Measurements from ENCODE around the gene GPD2. TPM values are rescaled to one million over a fixed set of nuclear protein-coding genes. Genes with fewer than 3 reads are reported as not detected.

GPD2 gene
- polyA plus RNA-seq, 1 donor from 2014 or later = 3.5 TPM

DNA sequence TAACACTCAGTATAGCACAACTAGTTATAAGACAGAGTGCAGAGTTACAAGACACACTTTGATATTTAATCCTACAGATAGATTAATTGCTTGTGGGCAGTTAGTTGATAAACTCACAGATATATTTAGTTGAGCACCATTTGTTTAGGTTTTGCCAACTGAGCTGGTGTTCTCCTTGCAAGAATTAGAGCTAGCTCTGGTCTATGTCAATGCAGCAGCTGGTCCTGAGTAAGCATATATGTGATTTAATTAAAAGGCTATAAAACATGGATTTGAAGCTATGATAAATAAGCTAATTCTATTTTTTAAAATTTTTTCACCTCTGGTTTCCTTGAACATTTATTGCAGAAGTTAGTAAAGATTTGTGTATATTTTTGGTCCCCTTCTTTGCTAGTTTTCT is 35.6 kb downstream of the GPD2 start:
- H3K27ac ChIP-seq (ENCODE audit: low read length) = no peak overlapping the region
- no peaks in the 10 kb centered on the region for H3K79me2 ChIP-seq (replicated peaks; ENCODE audit: insufficient read depth, low read length)
- no peak overlapping the region for H3K4me3 ChIP-seq (ENCODE audit: low read length)
- no peaks in the 10 kb centered on the region for H3K36me3 ChIP-seq (ENCODE audit: insufficient read depth, low read length)
- no peaks in the 10 kb centered on the region for H3K9me2 ChIP-seq (ENCODE audit: insufficient read depth, low read length)
- TF ChIP-seq EP300 (conservative IDR thresholded peaks at IDR 0.05; ENCODE audit: poor library complexity, severe bottlenecking) (no peak), CTCF (IDR thresholded peaks at IDR 0.05; ENCODE audit: poor library complexity, severe bottlenecking) (no peak), MXI1 (conservative IDR thresholded peaks at IDR 0.05; ENCODE audit: poor library complexity, severe bottlenecking) (no peak), POLR2AphosphoS5 (IDR thresholded peaks at IDR 0.05) (no peak), EZH2 (IDR thresholded peaks at IDR 0.05; ENCODE audit: borderline replicate concordance, insufficient read depth, low read length, poor library complexity, severe bottlenecking) (no peak), TAF1 (IDR thresholded peaks at IDR 0.05; ENCODE audit: low read depth) (no peak)
- TF ChIP-seq, protein P1, sequence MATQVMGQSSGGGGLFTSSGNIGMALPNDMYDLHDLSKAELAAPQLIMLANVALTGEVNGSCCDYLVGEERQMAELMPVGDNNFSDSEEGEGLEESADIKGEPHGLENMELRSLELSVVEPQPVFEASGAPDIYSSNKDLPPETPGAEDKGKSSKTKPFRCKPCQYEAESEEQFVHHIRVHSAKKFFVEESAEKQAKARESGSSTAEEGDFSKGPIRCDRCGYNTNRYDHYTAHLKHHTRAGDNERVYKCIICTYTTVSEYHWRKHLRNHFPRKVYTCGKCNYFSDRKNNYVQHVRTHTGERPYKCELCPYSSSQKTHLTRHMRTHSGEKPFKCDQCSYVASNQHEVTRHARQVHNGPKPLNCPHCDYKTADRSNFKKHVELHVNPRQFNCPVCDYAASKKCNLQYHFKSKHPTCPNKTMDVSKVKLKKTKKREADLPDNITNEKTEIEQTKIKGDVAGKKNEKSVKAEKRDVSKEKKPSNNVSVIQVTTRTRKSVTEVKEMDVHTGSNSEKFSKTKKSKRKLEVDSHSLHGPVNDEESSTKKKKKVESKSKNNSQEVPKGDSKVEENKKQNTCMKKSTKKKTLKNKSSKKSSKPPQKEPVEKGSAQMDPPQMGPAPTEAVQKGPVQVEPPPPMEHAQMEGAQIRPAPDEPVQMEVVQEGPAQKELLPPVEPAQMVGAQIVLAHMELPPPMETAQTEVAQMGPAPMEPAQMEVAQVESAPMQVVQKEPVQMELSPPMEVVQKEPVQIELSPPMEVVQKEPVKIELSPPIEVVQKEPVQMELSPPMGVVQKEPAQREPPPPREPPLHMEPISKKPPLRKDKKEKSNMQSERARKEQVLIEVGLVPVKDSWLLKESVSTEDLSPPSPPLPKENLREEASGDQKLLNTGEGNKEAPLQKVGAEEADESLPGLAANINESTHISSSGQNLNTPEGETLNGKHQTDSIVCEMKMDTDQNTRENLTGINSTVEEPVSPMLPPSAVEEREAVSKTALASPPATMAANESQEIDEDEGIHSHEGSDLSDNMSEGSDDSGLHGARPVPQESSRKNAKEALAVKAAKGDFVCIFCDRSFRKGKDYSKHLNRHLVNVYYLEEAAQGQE (IDR thresholded peaks at IDR 0.05; ENCODE audit: borderline replicate concordance) = no peak
- H2AFZ ChIP-seq (ENCODE audit: low read depth, low read length) = no peak overlapping the region
- no peaks in the 10 kb centered on the region for H3K9me3 ChIP-seq (ENCODE audit: low read length)
- H4K20me1 ChIP-seq (ENCODE audit: insufficient read depth) = no peaks in the 10 kb centered on the region
- H3K9ac ChIP-seq (ENCODE audit: low read length) = no peak overlapping the region
- no peak overlapping the region for H3K4me2 ChIP-seq (ENCODE audit: low read length)
- H3K27me3 ChIP-seq (ENCODE audit: insufficient read depth, low read depth, low read length) = no peaks in the 10 kb centered on the region
- no peaks in the 10 kb centered on the region for H3F3A ChIP-seq (ENCODE audit: insufficient read depth, low read length, poor library complexity, severe bottlenecking)

DNA sequence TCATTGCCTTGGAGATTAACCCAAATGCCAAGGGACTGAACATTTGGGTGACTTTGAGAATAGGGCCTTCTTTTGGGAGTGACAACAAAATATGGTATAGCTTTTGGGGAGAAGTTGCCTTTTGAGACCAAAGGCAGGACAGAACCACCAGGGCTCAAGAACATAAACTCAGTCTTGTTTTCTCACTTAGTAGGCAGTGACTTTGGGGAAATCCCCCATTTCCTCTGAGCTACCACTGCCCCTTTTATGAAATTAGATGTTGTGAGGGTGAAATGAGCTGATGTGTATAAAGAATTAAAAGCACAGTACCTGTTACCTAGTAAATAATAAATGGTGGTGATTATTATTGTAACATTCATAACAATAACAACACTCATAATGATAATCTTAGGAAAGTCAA is 36.5 kb downstream of the GPD2 start:
- no peak overlapping the region for H3K4me3 ChIP-seq (ENCODE audit: low read length)
- no peaks in the 10 kb centered on the region for H3F3A ChIP-seq (ENCODE audit: insufficient read depth, low read length, poor library complexity, severe bottlenecking)
- H3K9ac ChIP-seq (ENCODE audit: low read length) = no peak overlapping the region
- H3K36me3 ChIP-seq (ENCODE audit: insufficient read depth, low read length) = no peaks in the 10 kb centered on the region
- H3K27me3 ChIP-seq (ENCODE audit: insufficient read depth, low read depth, low read length) = no peaks in the 10 kb centered on the region
- no peaks in the 10 kb centered on the region for H4K20me1 ChIP-seq (ENCODE audit: insufficient read depth)
- no peaks in the 10 kb centered on the region for H3K79me2 ChIP-seq (replicated peaks; ENCODE audit: insufficient read depth, low read length)
- no peak overlapping the region for H3K27ac ChIP-seq (ENCODE audit: low read length)
- H2AFZ ChIP-seq (ENCODE audit: low read depth, low read length) = no peak overlapping the region
- no peak overlapping the region for H3K4me2 ChIP-seq (ENCODE audit: low read length)
- no peaks in the 10 kb centered on the region for H3K9me3 ChIP-seq (ENCODE audit: low read length)
- no peak for TF ChIP-seq POLR2AphosphoS5 (IDR thresholded peaks at IDR 0.05)
- no peak for TF ChIP-seq TAF1 (IDR thresholded peaks at IDR 0.05; ENCODE audit: low read depth)
- no peak for TF ChIP-seq EZH2 (IDR thresholded peaks at IDR 0.05; ENCODE audit: borderline replicate concordance, insufficient read depth, low read length, poor library complexity, severe bottlenecking)
- H3K9me2 ChIP-seq (ENCODE audit: insufficient read depth, low read length) = no peaks in the 10 kb centered on the region

- Histone ChIP-seq H3K9me2 (ENCODE audit: insufficient read depth, low read length) (no peaks in the 10 kb centered on the region), H3F3A (ENCODE audit: insufficient read depth, low read length, poor library complexity, severe bottlenecking) (no peaks in the 10 kb centered on the region), H2AFZ (ENCODE audit: low read depth, low read length) (no peak overlapping the region), H3K79me2 (replicated peaks; ENCODE audit: insufficient read depth, low read length) (no peaks in the 10 kb centered on the region), H3K9me3 (ENCODE audit: low read length) (no peaks in the 10 kb centered on the region), H3K9ac (ENCODE audit: low read length) (no peak overlapping the region), H3K4me3 (ENCODE audit: low read length) (no peak overlapping the region), H3K27me3 (ENCODE audit: insufficient read depth, low read depth, low read length) (no peaks in the 10 kb centered on the region), H3K4me2 (ENCODE audit: low read length) (no peak overlapping the region), H3K36me3 (ENCODE audit: insufficient read depth, low read length) (no peaks in the 10 kb centered on the region), H3K27ac (ENCODE audit: low read length) (no peak overlapping the region), H4K20me1 (ENCODE audit: insufficient read depth) (no peaks in the 10 kb centered on the region)
- TF ChIP-seq, protein P1 (IDR thresholded peaks at IDR 0.05; ENCODE audit: borderline replicate concordance) = no peak
- TF ChIP-seq CTCF (IDR thresholded peaks at IDR 0.05; ENCODE audit: poor library complexity, severe bottlenecking) = no peak
- TF ChIP-seq EZH2 (IDR thresholded peaks at IDR 0.05; ENCODE audit: borderline replicate concordance, insufficient read depth, low read length, poor library complexity, severe bottlenecking) = no peak
These were observed 37.3 kb downstream of the GPD2 start for GRCh38 chr2:156473445-156473844.
